Germinal center (tissue), 1 donor: Measurements from ENCODE around the gene SEMA4B.
"Not testable (repeated sequence)": the region's sequence is repeated elsewhere in the genome, so short reads cannot be mapped to it uniquely, and the experiment has no call there.

Source experiments
- DNase-seq: peaks from one replicate; pipeline ENCODE4 v3.0.0; 2012; ENCODE audit warnings: mixed read lengths, low spot score

Gene SEMA4B

GRCh38 chr15:90259524-90259923 is 58.4 kb downstream of the SEMA4B start:
- no peak for DNase-seq

GRCh38 chr15:90260731-90261130 is 59.6 kb downstream of the SEMA4B start:
- not testable (repeated sequence) for DNase-seq

DNA sequence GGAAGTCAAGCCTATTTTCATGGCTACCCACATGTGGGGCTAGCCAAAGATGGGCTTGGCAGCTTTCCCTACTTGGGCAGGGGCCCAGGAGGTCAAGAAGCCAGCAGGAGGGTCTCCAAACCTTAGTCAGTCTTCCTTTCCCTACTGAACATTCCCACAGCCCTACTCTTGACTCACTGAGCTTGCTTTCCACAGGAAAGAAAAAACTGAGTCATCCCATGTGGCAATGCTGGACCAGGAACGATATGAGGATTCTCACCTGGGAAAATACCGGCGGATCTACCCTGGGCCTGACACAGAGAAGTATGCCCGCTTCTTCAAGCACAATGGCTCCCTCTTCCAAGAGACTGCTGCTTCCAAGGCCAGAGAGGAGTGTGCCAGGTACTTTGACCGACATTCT is 60.7 kb downstream of the SEMA4B start:
- no peak for DNase-seq

GRCh38 chr15:90262426-90262825 is 61.3 kb downstream of the SEMA4B start:
- DNase-seq = no peak

- no peak for DNase-seq
These were observed 63.5 kb downstream of the SEMA4B start for GRCh38 chr15:90264671-90265070.

DNA sequence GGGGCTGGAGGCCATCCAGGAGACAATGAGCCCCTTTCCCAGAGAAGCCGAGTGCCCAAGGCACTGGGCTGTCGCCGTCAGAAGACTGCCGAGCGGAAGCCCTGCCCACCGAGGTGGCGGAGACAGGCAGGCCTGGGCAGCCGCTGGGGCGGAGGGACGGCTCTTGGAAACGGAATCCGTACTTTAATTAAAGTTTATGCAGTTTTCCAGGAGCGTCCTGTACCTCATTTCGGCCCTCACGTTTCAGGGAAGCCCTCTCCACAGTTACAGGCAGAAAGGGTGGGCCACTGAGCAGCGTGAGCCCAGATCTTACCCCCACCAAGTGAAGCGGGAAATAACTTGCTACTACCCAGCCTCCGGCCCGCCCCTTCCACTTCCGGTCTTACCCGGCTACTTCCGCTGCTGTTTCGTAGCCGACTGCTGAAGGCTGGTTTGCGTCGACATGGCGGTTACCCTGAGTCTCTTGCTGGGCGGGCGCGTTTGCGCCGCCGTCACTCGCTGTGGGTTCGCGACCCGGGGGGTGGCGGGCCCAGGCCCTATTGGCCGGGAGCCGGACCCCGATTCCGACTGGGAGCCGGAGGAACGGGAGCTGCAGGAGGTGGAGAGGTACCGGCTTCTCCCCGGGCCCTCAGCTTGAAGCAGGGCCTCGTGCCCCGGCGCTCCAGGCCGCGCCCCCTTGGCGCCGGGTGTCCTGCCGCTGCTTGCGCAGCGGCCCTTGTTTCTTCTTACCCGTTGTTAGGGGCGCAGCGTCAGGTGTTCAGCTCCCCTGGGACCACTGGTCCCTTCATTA is 64.3 kb downstream of the SEMA4B start, which contains the start of gene NGRN:
Gene NGRN, plus strand, starts transcription at position 402 of the 790 bp plus-strand sequence. Its CDS starts 41 bp downstream, at position 443.
- DNase-seq = peak; percentile 85

DNA sequence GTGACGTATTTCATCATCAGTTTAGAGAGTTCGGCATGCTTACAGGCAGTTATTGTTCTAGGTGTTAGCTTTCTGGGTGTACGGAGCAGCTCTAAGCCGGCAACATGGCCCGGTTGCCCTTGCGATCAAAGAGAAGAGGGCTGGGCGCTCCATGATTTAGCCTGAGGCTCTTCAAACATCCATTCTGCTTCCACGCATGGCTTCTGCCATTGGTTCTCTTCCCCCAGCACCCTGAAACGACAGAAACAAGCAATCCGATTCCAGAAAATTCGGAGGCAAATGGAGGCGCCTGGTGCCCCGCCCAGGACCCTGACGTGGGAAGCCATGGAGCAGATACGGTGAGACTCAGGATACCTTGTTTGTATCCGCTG is 64.9 kb downstream of the SEMA4B start:
- peak; percentile 29 for DNase-seq

DNA sequence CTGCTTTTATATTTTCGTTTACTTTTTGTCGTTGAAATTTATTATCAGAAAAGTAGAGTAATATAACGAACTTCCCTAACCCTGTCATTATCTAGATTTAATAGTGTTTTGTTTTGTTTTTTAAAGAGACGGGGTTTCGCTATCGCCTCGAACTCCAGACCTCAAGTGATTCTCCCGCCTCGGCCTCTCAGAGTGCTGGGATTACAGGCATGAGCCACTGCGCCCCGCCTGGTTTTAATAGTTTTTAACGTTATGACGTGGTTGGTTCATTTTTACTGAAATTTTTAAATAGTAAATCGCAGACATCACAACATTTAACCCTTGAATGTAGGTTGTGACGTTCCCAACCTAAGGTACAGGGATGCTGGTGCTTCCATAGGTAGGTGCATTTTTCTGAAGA is 65.4 kb downstream of the SEMA4B start:
- DNase-seq = no peak

DNA sequence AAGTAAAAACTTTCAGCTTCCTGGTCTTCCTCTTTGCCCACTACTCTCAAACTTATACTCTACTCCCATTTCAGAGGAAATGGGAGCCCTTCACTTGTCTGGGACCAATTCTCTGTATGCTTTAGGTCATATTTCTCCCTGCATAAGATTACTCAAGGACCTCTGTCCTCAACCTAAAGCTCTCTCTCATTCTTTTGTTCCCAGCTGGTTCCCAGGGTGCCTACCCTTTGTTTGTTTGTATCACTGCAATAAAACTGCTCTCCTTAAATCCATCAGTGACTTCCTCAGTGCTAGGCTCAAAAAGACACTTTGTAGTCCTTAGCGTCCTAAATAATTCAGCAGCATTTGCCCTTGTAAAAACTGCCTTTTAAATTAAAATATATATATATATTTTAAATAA is 67.3 kb downstream of the SEMA4B start:
- no peak for DNase-seq

- no peak for DNase-seq
These were observed 69.5 kb downstream of the SEMA4B start for GRCh38 chr15:90270502-90271150.

- no peak for DNase-seq
These were observed 70.5 kb downstream of the SEMA4B start for GRCh38 chr15:90271459-90272166.

- DNase-seq = not testable (repeated sequence)
These were observed 77.3 kb downstream of the SEMA4B start for GRCh38 chr15:90278467-90278866.
